ENCODE measurements around the gene KCNQ2. TPM values are rescaled to one million over a fixed set of nuclear protein-coding genes. Genes with fewer than 3 reads are reported as not detected.

KCNQ2 gene
- total RNA-seq, 1 donor from 2014 or later = 14.6 TPM

- DNase-seq (ENCODE audit: low spot score, unreplicated experiment) = no peak
- Mint-ChIP-seq H3K9me3 (ENCODE audit: low read depth) (peaks cover 4% of the 10 kb centered on the region), H3K4me1 (ENCODE audit: low read depth) (peaks cover 1% of the 10 kb centered on the region), H3K27me3 (peaks cover 25% of the 10 kb centered on the region), H3K36me3 (ENCODE audit: insufficient read depth) (no peaks in the 10 kb centered on the region), H3K4me3 (ENCODE audit: low read depth) (no peak overlapping the region), H3K27ac (no peak overlapping the region)
- TF ChIP-seq, protein P1, sequence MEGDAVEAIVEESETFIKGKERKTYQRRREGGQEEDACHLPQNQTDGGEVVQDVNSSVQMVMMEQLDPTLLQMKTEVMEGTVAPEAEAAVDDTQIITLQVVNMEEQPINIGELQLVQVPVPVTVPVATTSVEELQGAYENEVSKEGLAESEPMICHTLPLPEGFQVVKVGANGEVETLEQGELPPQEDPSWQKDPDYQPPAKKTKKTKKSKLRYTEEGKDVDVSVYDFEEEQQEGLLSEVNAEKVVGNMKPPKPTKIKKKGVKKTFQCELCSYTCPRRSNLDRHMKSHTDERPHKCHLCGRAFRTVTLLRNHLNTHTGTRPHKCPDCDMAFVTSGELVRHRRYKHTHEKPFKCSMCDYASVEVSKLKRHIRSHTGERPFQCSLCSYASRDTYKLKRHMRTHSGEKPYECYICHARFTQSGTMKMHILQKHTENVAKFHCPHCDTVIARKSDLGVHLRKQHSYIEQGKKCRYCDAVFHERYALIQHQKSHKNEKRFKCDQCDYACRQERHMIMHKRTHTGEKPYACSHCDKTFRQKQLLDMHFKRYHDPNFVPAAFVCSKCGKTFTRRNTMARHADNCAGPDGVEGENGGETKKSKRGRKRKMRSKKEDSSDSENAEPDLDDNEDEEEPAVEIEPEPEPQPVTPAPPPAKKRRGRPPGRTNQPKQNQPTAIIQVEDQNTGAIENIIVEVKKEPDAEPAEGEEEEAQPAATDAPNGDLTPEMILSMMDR (IDR thresholded peaks at IDR 0.05; ENCODE audit: unreplicated experiment) = no peak
These were observed 20.1 kb upstream of the KCNQ2 start for GRCh38 chr20:63492518-63492917.

GRCh38 chr20:63491635-63492230 lies 19.3 kb upstream of the KCNQ2 start:
- no peaks in the 10 kb centered on the region for H3K36me3 Mint-ChIP-seq (ENCODE audit: insufficient read depth)
- TF ChIP-seq, protein P1 (IDR thresholded peaks at IDR 0.05; ENCODE audit: unreplicated experiment) = no peak
- no peak for DNase-seq (ENCODE audit: low spot score, unreplicated experiment)
- H3K4me1 Mint-ChIP-seq (ENCODE audit: low read depth) = peaks cover 1% of the 10 kb centered on the region
- no peak overlapping the region for H3K4me3 Mint-ChIP-seq (ENCODE audit: low read depth)
- H3K27me3 Mint-ChIP-seq = peaks cover 24% of the 10 kb centered on the region
- H3K9me3 Mint-ChIP-seq (ENCODE audit: low read depth) = peaks cover 4% of the 10 kb centered on the region
- no peak overlapping the region for H3K27ac Mint-ChIP-seq

DNA sequence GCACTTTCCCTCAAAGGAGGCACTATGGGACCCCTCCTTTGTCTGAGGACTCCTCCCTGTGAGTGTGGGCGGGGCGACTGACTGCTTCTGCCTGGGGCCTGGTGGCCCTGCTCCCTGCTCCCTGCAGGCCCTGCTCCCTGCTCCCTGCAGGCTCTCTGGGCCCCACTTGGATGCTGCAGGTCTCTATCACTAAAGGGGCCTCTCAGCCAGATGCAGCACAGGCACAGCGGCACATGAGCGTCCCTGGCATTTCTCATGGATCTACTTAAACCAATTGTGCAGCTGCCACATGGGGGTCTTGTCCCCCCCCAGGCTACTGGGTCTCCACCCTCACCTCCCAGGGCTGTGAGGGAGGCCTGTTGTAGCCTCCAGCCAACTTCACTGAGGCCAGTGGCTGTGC lies 18.6 kb upstream of the KCNQ2 start:
- peaks cover 4% of the 10 kb centered on the region for H3K9me3 Mint-ChIP-seq (ENCODE audit: low read depth)
- no peaks in the 10 kb centered on the region for H3K36me3 Mint-ChIP-seq (ENCODE audit: insufficient read depth)
- no peak overlapping the region for H3K4me3 Mint-ChIP-seq (ENCODE audit: low read depth)
- no peaks in the 10 kb centered on the region for H3K4me1 Mint-ChIP-seq (ENCODE audit: low read depth)
- TF ChIP-seq, protein P1 (IDR thresholded peaks at IDR 0.05; ENCODE audit: unreplicated experiment) = no peak
- no peak overlapping the region for H3K27ac Mint-ChIP-seq
- DNase-seq (ENCODE audit: low spot score, unreplicated experiment) = no peak
- peaks cover 22% of the 10 kb centered on the region for H3K27me3 Mint-ChIP-seq

DNA sequence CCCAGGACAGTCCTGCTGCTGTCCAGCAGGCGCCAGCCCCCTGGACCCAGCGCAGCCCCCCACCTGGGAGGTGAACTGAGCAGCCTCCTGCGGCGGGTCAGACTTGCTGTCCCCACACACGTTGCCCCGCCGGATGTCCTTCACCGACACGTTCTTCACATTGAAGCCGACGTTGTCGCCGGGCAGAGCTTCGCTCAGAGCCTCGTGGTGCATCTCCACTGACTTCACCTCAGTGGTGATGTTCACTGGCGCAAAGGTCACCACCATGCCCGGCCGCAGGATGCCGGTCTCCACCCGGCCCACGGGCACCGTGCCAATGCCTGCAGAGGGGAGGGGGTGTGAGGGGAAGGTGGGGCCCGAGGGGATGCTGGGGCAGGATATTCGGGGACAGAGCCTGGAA lies 18.0 kb upstream of the KCNQ2 start:
- no peak overlapping the region for H3K4me3 Mint-ChIP-seq (ENCODE audit: low read depth)
- peaks cover 26% of the 10 kb centered on the region for H3K27me3 Mint-ChIP-seq
- H3K4me1 Mint-ChIP-seq (ENCODE audit: low read depth) = no peaks in the 10 kb centered on the region
- no peak for DNase-seq (ENCODE audit: low spot score, unreplicated experiment)
- no peaks in the 10 kb centered on the region for H3K36me3 Mint-ChIP-seq (ENCODE audit: insufficient read depth)
- peaks cover 4% of the 10 kb centered on the region for H3K9me3 Mint-ChIP-seq (ENCODE audit: low read depth)
- H3K27ac Mint-ChIP-seq = no peak overlapping the region
- TF ChIP-seq, protein P1 (IDR thresholded peaks at IDR 0.05; ENCODE audit: unreplicated experiment) = no peak

- DNase-seq (ENCODE audit: low spot score, unreplicated experiment) = no peak
- TF ChIP-seq, protein P1 (IDR thresholded peaks at IDR 0.05; ENCODE audit: unreplicated experiment) = no peak
- no peaks in the 10 kb centered on the region for H3K4me1 Mint-ChIP-seq (ENCODE audit: low read depth)
- H3K4me3 Mint-ChIP-seq (ENCODE audit: low read depth) = no peak overlapping the region
- peaks cover 4% of the 10 kb centered on the region for H3K9me3 Mint-ChIP-seq (ENCODE audit: low read depth)
- no peak overlapping the region for H3K27ac Mint-ChIP-seq
- no peaks in the 10 kb centered on the region for H3K36me3 Mint-ChIP-seq (ENCODE audit: insufficient read depth)
- peaks cover 30% of the 10 kb centered on the region for H3K27me3 Mint-ChIP-seq
These were observed 16.1 kb upstream of the KCNQ2 start for GRCh38 chr20:63488315-63489251.
